PFSK-1 (cell line): ENCODE measurements around the gene ACOXL.

ENCODE experiments used
- FOXP2 ChIP-seq: optimal IDR thresholded peaks from 2 replicates; pipeline ENCODE3; 2011; ENCODE audit warnings: borderline replicate concordance, control low read depth, inconsistent platforms; ENCODE audit not compliant: insufficient read depth; ENCODE audit errors: extremely low read length, extremely low read depth
- POLR2AphosphoS5 ChIP-seq: IDR thresholded peaks from 2 replicates; pipeline ENCODE4 v1.6.1; 2012; ENCODE audit warnings: low read depth, mild to moderate bottlenecking, control low read depth, low read length, moderate library complexity
- REST ChIP-seq, 2 experiments: IDR thresholded peaks; 2 replicates each; pipeline versions ENCODE4 v1.6.1 to v1.8.0; 2011 to 2012; ENCODE audit warnings: low read depth in 2 of 2, low read length in 2 of 2, control low read depth in 1 of 2, inconsistent platforms in 1 of 2, mild to moderate bottlenecking in 1 of 2, moderate library complexity in 1 of 2; ENCODE audit not compliant: insufficient read depth in 1 of 2
- TAF1 ChIP-seq: IDR thresholded peaks from 2 replicates; pipeline ENCODE4 v1.6.1; 2012; ENCODE audit warnings: low read length, control low read depth, borderline replicate concordance; ENCODE audit not compliant: insufficient read depth

GRCh38 chr2:111128096-111128495, 395.7 kb downstream of the ACOXL start:
- TF ChIP-seq TAF1 (no peak), REST (IDR thresholded peaks at IDR 0.05; ENCODE audit: insufficient read depth in 1 of 2, low read depth in 2 of 2, low read length in 2 of 2) (no peak), POLR2AphosphoS5 (no peak), FOXP2 (no peak)
